Stimulated activated memory B cell treated with anti-CD40 and anti-IgM and Interleukin-4, amounts not matched to agents 10 μg/mL and 1 μg/mL and 100 μg/mL, for 72 hours (primary cell): ENCODE measurements around the gene VLDLR.

Experiments
- ATAC-seq: fragments of 150-1000 bp; cut with Tn5 transposase; 2 replicates; pipeline ENCODE4 v1.10.0; 2021
- H3K27ac Mint-ChIP-seq: one replicate; pipeline ENCODE4 v1.8.0; 2022; ENCODE audit warnings: mild to moderate bottlenecking, mixed read lengths
- H3K27me3 Mint-ChIP-seq: one replicate; pipeline ENCODE4 v1.8.0; 2022; ENCODE audit warnings: mixed read lengths
- H3K36me3 Mint-ChIP-seq: one replicate; pipeline ENCODE4 v1.8.0; 2022; ENCODE audit warnings: mixed read lengths
- H3K4me1 Mint-ChIP-seq: one replicate; pipeline ENCODE4 v1.8.0; 2022; ENCODE audit warnings: mixed read lengths
- H3K4me3 Mint-ChIP-seq: one replicate; pipeline ENCODE4 v1.8.0; 2022; ENCODE audit warnings: mild to moderate bottlenecking, moderate library complexity, mixed read lengths
- H3K9me3 Mint-ChIP-seq: one replicate; pipeline ENCODE4 v1.8.0; 2022; ENCODE audit warnings: mixed read lengths

Gene VLDLR

DNA sequence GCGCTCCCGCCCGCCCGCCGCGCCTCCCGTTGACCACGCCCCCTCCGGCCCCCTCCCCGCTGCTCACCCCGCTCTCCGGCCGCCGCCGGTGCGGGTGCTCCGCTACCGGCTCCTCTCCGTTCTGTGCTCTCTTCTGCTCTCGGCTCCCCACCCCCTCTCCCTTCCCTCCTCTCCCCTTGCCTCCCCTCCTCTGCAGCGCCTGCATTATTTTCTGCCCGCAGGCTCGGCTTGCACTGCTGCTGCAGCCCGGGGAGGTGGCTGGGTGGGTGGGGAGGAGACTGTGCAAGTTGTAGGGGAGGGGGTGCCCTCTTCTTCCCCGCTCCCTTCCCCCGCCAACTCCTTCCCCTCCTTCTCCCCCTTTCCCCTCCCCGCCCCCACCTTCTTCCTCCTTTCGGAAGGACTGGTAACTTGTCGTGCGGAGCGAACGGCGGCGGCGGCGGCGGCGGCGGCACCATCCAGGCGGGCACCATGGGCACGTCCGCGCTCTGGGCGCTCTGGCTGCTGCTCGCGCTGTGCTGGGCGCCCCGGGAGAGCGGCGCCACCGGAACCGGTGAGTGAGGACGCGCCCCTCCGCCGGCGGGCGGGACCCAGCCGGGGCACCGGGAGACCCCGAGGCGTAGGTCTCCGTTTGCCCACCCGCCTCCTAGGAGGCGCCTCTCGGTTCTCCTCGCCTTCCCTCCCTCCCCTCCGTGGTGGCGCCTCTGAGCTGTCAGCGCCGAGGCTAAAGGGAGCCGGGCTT, at the start of gene VLDLR:
Gene VLDLR (plus strand): TSS at position 66 of the 739 bp plus-strand sequence. CDS start 403 bp downstream, at position 469.
- peaks cover 25% of the 10 kb centered on the region for H3K4me1 Mint-ChIP-seq
- H3K36me3 Mint-ChIP-seq: no peaks in the 10 kb centered on the region
- H3K9me3 Mint-ChIP-seq: peaks cover 4% of the 10 kb centered on the region
- H3K27ac Mint-ChIP-seq: no peak within 1 kb of the TSS
- H3K27me3 Mint-ChIP-seq: peaks cover 78% of the 10 kb centered on the region
- peak within 1 kb of the TSS; percentile 75 for H3K4me3 Mint-ChIP-seq
- ATAC-seq: peak; percentile 45

DNA sequence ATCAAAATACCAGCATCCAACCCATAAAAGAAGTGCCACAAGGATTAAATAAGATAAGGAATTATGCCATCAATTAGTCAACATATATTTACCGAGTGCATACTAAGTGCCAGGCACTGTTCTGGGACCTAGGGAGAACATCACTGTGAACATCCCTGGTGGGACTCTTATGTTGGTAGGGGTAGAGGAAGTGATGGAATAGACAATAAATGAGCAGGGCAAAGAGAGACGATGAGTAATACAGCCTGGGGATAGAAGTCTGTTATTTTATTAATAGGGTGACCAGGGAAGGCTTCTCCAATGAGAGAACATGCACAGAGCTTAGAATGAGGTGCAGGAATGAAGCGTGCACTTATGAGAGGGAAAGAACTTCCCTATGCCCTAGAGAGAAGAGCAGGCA, 47.4 kb upstream of the VLDLR start:
- no peak overlapping the region for H3K27ac Mint-ChIP-seq
- H3K4me3 Mint-ChIP-seq: no peak overlapping the region
- no peaks in the 10 kb centered on the region for H3K9me3 Mint-ChIP-seq
- H3K36me3 Mint-ChIP-seq: no peaks in the 10 kb centered on the region
- H3K27me3 Mint-ChIP-seq: peaks cover 11% of the 10 kb centered on the region
- ATAC-seq: no peak
- H3K4me1 Mint-ChIP-seq: no peaks in the 10 kb centered on the region

DNA sequence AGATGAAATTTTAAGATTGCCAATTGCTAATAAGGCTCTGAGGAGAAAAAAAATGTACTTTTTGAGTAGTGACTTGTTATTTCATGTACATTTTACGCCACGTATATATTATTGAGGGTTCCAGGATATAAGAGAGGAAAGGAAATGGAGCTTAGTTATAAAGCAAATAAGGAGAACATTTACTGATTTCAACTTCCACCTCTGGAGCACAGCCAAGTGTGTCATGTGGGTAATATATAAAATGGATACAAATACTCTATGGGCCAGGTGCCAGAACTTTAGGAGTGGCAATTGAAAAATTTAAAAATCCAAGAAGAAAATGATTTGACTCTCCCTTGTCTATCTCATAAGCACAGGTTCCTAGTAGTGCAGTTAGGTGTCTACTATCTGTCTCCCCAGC, 45.0 kb upstream of the VLDLR start:
- no peak overlapping the region for H3K27ac Mint-ChIP-seq
- peaks cover 6% of the 10 kb centered on the region for H3K27me3 Mint-ChIP-seq
- H3K4me1 Mint-ChIP-seq: no peaks in the 10 kb centered on the region
- H3K9me3 Mint-ChIP-seq: no peaks in the 10 kb centered on the region
- no peaks in the 10 kb centered on the region for H3K36me3 Mint-ChIP-seq
- ATAC-seq: no peak
- H3K4me3 Mint-ChIP-seq: no peak overlapping the region

DNA sequence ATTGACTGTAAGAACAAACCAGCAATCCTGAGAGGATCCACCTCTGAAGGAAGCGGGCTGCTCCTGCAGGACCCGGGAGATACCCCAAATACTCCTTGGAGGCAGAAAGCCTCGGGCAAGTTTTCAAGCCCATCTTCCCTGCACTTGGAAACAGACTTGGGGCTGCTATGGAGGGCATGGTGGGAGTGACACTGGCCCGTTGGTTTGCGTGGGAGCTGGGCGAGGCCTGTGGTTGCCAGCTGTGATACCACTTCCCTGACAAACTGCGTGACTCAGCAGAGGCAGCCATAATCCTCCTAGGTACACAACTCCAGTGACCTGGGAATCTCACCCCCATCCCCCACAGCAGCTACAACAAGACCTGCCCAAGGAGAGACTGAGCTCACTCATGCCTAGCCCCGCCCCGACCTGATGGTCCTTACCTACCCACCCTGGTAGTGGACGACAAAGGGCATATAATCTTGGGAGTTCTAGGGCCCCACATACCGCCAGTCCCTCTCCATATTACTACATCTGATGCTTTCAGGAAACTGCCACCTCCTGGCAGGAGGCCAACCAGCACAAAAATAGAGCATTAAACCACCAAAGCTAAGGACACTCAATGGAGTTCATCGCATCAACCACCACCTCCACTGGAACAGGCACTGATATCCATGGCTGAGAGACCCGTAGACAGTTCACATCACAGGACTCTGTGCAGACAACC, 38.1 kb upstream of the VLDLR start:
- Mint-ChIP-seq H3K27me3 (peaks cover 24% of the 10 kb centered on the region), H3K36me3 (no peaks in the 10 kb centered on the region), H3K9me3 (peaks cover 9% of the 10 kb centered on the region), H3K4me1 (no peaks in the 10 kb centered on the region), H3K4me3 (no peak overlapping the region), H3K27ac (no peak overlapping the region)
- ATAC-seq: no peak

DNA sequence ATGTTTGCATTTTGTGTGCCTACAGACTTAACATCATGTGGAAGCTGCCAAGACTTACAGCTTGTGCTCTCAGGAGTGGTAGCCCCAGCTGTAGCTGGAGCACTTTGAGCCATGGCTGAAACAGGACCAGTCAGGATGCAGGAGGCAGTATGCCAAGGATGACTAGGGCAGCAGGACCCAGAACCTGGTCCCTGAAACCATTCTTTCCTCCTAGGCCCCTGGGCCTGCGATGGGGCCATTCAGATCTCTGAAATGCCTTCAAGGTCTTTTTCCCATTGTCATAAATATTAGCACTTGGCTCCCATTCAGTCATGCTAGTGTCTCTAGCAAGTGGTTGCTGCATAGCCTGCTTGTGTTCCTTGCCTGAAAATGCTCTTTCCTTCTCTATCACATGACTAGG, 29.6 kb upstream of the VLDLR start:
- H3K4me3 Mint-ChIP-seq: no peak overlapping the region
- H3K9me3 Mint-ChIP-seq: peaks cover 19% of the 10 kb centered on the region
- no peak for ATAC-seq
- peaks cover 9% of the 10 kb centered on the region for H3K27me3 Mint-ChIP-seq
- no peaks in the 10 kb centered on the region for H3K4me1 Mint-ChIP-seq
- no peaks in the 10 kb centered on the region for H3K36me3 Mint-ChIP-seq
- H3K27ac Mint-ChIP-seq: no peak overlapping the region

DNA sequence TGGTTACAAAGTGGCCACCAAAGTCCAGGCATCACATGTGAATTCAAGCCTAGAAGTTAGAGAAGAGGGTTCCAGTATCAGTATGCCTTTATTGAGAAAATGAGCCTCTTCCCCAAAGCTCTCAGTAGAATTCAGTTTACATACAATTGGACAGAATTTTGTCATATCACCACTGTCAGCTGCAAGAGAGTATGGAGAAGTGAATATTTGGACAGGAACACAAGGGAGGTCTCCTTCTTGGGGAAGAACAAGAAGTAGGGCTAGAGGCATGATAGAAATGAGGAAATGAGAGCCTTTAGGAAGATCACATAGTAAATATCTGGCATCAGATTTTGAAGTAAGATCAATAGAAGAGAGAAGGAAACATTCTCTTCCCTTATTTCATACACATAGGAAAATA, 27.8 kb upstream of the VLDLR start:
- Mint-ChIP-seq H3K36me3 (no peaks in the 10 kb centered on the region), H3K4me3 (no peak overlapping the region), H3K27ac (no peak overlapping the region), H3K27me3 (peaks cover 9% of the 10 kb centered on the region), H3K4me1 (no peaks in the 10 kb centered on the region), H3K9me3 (peaks cover 16% of the 10 kb centered on the region)
- ATAC-seq: no peak

DNA sequence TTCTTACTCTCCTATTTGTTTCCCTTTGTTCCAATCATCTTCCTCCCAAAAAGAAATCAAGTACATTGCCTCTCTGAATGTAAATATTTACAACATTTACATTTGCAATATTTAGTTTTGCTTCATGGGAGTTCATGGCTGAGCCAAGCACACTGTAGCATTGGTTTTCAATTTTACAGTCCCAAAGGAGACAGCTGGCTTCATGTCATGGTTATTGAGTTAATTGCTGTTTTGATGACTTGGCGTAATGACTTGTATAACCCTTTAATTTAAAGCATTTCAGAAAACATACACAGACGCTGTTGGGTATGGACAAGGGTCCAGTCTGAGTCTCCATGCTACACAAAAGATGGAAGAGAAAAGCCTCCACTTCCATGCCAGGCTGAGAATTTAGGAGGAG, 25.6 kb upstream of the VLDLR start:
- no peak for ATAC-seq
- peaks cover 16% of the 10 kb centered on the region for H3K9me3 Mint-ChIP-seq
- H3K27me3 Mint-ChIP-seq: peaks cover 9% of the 10 kb centered on the region
- H3K36me3 Mint-ChIP-seq: no peaks in the 10 kb centered on the region
- no peak overlapping the region for H3K4me3 Mint-ChIP-seq
- H3K4me1 Mint-ChIP-seq: no peaks in the 10 kb centered on the region
- H3K27ac Mint-ChIP-seq: no peak overlapping the region

DNA sequence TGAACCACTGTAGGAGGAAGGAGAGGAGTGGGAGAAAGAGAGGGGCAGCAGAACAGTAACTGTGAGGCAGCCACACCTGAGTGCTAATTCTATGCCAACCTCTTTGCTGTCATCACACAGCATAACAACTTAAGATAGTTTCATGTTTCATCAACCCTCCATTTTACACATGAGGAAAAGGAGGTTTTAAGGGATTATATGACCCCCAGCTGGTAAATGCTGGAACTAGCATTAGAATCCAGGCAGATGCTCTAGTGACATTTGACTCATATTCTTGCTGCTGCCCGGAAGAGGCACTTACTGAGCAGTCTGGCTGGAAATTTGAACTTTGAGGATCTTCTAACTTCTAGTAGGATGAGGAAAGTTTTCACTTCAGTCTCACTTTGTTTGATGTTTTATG, 24.1 kb upstream of the VLDLR start:
- peaks cover 11% of the 10 kb centered on the region for H3K9me3 Mint-ChIP-seq
- no peak overlapping the region for H3K27ac Mint-ChIP-seq
- ATAC-seq: no peak
- H3K36me3 Mint-ChIP-seq: no peaks in the 10 kb centered on the region
- H3K4me1 Mint-ChIP-seq: peaks cover 6% of the 10 kb centered on the region
- H3K27me3 Mint-ChIP-seq: peaks cover 18% of the 10 kb centered on the region
- H3K4me3 Mint-ChIP-seq: no peak overlapping the region

DNA sequence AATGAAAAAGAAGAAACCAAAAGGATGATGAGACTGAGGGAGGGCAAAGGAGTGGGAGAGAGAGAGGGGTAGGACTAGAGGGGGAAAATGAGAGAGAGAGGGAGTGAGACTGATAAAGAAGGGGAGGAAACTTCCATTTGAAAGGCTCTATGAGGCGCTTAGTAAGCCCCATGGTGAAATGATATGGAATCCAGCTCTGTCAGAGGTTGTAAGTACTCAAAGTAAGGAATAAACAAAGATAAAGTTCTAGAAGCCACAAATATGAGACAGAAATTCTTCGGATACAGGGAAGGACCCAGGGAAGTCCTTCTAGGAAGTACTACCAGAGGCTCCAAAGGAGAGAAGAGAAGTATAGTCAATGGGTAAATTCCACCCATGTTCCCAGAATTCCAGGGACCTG, 21.7 kb upstream of the VLDLR start:
- ATAC-seq: no peak
- Mint-ChIP-seq H3K9me3 (peaks cover 2% of the 10 kb centered on the region), H3K27me3 (peaks cover 11% of the 10 kb centered on the region), H3K4me1 (peaks cover 6% of the 10 kb centered on the region), H3K36me3 (no peaks in the 10 kb centered on the region), H3K4me3 (no peak overlapping the region), H3K27ac (no peak overlapping the region)

DNA sequence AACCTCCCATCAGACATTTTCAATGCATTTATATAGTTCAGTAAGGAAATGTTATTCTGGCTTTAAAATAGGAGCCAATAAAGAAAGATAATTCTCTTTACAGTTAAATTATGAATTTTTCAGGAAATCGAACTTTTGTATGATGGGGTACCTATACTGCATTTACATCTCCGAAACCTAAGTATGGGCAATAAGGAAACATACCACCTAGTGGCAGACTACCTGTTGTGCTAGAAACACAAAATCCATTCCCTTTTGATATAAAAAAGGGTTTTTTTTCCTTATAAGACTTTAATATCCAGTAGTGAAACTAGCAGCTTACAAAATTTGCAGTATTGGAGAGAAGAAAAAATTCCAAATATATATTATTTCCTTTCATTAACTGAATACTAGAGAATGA, 21.3 kb upstream of the VLDLR start:
- ATAC-seq: no peak
- peaks cover 2% of the 10 kb centered on the region for H3K9me3 Mint-ChIP-seq
- no peaks in the 10 kb centered on the region for H3K36me3 Mint-ChIP-seq
- peaks cover 11% of the 10 kb centered on the region for H3K27me3 Mint-ChIP-seq
- H3K27ac Mint-ChIP-seq: no peak overlapping the region
- peaks cover 6% of the 10 kb centered on the region for H3K4me1 Mint-ChIP-seq
- H3K4me3 Mint-ChIP-seq: no peak overlapping the region

DNA sequence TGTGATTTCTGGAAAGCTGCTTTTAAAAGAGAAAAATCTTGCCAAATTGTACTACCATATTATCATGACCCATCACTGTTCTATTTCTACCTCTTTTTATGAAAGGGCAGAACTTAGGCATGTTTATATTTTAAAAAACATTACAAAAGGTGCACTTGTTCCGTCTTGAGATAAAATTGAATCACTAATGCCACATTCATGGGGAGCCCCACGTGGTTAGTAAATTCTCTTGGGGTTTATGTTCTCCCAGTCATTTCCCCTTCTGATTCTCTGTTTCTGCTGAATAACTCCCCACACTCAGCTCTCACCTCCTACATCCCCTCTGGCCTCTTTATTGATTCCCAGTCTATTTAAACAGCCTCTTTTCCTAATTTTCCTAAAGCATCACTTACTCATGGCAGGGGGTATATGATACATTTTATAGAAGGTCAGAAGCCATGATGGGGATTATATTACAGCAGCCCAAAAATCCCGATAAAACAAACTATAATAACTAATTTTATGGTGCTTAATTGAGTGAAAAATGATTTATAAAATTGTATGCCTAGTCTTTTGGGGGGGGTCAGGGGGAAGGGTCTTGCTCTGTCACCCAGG, 19.7 kb upstream of the VLDLR start:
- H3K4me3 Mint-ChIP-seq: no peak overlapping the region
- peaks cover 2% of the 10 kb centered on the region for H3K9me3 Mint-ChIP-seq
- H3K36me3 Mint-ChIP-seq: no peaks in the 10 kb centered on the region
- H3K4me1 Mint-ChIP-seq: peaks cover 6% of the 10 kb centered on the region
- H3K27me3 Mint-ChIP-seq: peaks cover 11% of the 10 kb centered on the region
- no peak overlapping the region for H3K27ac Mint-ChIP-seq
- no peak for ATAC-seq

DNA sequence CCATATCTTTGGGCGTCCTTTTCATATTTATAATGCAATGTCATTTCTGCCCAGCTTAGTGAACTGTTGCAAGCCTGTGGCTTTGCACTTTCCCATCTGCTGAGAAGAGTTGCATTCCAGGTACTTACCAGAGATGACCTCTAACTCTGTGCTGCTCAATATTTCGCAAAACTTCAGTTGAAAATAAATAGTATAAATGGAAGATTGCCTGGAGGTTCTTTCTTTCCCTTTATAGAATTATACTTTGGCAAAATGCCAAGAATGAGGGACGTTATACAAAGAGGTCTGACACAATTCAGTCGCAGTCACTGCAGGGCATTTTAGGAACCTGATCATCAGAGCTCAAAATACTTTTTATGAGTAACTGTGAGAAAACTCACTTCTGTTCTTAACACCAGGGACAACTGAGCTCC, 18.9 kb upstream of the VLDLR start:
- H3K27ac Mint-ChIP-seq: no peak overlapping the region
- no peak overlapping the region for H3K4me3 Mint-ChIP-seq
- peaks cover 11% of the 10 kb centered on the region for H3K27me3 Mint-ChIP-seq
- ATAC-seq: no peak
- peaks cover 6% of the 10 kb centered on the region for H3K4me1 Mint-ChIP-seq
- peaks cover 2% of the 10 kb centered on the region for H3K9me3 Mint-ChIP-seq
- H3K36me3 Mint-ChIP-seq: no peaks in the 10 kb centered on the region

DNA sequence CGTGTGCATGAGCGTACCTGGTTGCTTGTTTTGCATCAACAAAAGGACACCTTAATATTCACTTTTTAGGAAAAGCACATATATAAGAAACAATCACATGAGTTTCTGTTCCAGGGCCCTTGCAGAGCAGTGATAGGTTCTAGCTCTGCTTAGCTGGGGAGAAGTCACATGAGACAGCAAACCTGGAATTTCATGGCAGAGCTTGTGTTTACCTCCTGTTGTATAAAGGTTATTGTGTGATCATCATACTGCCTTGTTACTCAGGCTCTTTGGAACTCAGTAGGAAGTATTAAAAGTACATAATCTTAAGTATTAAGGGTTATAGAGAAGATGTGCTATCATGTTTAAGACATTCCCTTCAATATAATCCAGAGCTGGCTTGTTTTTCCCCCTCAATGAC, 18.0 kb upstream of the VLDLR start:
- peaks cover 2% of the 10 kb centered on the region for H3K9me3 Mint-ChIP-seq

DNA sequence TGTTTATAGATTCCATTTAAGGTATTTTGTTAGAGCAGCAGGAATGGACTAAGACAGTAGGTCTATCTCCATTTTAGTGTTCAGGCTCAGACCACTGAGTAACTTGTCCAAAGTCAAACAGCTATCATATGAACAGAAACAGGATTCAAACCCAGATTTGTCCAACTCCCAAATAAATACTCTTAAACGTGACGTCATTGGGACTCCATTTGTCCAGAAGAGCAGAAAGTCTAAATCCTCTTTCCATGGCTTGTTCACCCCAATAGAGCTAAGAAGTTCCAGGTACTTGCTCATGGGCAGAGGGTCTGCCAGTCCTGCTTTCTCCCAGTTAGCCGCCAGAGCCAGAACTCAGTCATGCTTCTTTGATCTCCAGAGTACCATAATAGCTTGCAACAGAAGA, 16.3 kb upstream of the VLDLR start:
- no peak for ATAC-seq
- H3K27ac Mint-ChIP-seq: no peak overlapping the region
- H3K9me3 Mint-ChIP-seq: peaks cover 2% of the 10 kb centered on the region
- no peak overlapping the region for H3K4me3 Mint-ChIP-seq
- peaks cover 21% of the 10 kb centered on the region for H3K27me3 Mint-ChIP-seq
- H3K36me3 Mint-ChIP-seq: no peaks in the 10 kb centered on the region
- H3K4me1 Mint-ChIP-seq: peaks cover 6% of the 10 kb centered on the region

More for the DNA sequence above, 18.0 kb upstream of the VLDLR start:
- Mint-ChIP-seq H3K4me3 (no peak overlapping the region), H3K27me3 (peaks cover 16% of the 10 kb centered on the region), H3K27ac (no peak overlapping the region), H3K4me1 (peaks cover 6% of the 10 kb centered on the region), H3K36me3 (no peaks in the 10 kb centered on the region)
- ATAC-seq: no peak

DNA sequence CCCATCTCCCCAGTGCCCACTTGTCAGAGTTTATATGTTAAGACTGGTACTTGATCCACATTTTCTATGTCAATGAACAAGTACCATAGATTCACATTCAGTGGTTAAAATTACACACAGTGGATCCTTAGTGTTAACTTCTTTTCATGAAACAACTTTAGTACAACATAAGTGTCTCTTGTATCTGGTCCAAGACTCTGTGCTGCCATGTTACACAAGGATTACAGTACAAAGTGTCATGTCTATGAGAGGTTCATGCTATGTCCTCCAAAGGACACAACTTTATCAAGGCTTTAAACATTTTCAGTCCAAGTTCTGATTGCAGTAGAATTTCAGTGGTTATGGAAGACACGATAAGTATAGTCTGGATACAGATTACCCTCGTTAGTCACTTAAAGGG, 13.3 kb upstream of the VLDLR start:
- no peak overlapping the region for H3K27ac Mint-ChIP-seq
- peaks cover 9% of the 10 kb centered on the region for H3K27me3 Mint-ChIP-seq
- no peak for ATAC-seq

DNA sequence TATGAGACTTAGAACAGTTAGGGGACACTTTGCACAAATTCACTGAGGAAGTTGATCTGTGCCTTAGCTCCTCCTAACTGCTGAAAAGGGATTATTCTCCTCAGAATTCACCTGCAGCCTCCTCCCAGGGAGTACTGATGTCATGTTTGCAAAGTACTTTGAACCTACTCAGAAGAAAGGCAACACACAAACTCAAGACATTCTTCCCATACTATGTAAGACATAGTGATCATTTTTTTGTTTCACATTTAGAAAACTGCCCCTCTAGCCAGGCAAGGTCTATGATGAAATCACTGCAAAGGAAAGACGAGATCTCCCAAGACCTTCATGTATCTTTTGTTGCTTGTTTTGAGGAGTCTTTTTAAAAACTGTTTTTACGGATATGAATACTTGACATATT, 10.6 kb upstream of the VLDLR start:
- Mint-ChIP-seq H3K27me3 (peaks cover 22% of the 10 kb centered on the region), H3K9me3 (no peaks in the 10 kb centered on the region), H3K4me1 (no peaks in the 10 kb centered on the region), H3K27ac (no peak overlapping the region), H3K4me3 (no peak overlapping the region), H3K36me3 (no peaks in the 10 kb centered on the region)
- no peak for ATAC-seq

More for the DNA sequence above, 13.3 kb upstream of the VLDLR start:
- Mint-ChIP-seq H3K36me3 (no peaks in the 10 kb centered on the region), H3K4me3 (no peak overlapping the region), H3K4me1 (no peaks in the 10 kb centered on the region), H3K9me3 (peaks cover 2% of the 10 kb centered on the region)
